GM19239 (cell line): ENCODE results near the gene CFAP100.

Experiments used
- DNase-seq: peaks from one replicate; pipeline ENCODE4 v3.0.0; 2011; ENCODE audit warnings: low spot score; ENCODE audit not compliant: insufficient read length
- FAIRE-seq: peaks from 2 replicates; lab custom pipeline; 2011; peaks lifted over from hg19 to GRCh38; lab: Jason Lieb, UNC

CFAP100 gene

GRCh38 chr3:126454437-126455198, 59.9 kb downstream of the CFAP100 start:
- DNase-seq (no peak), FAIRE-seq (no peak)

- FAIRE-seq: no peak
These were observed 61.5 kb downstream of the CFAP100 start for GRCh38 chr3:126456211-126456610.

GRCh38 chr3:126456766-126457388, 62.2 kb downstream of the CFAP100 start:
- DNase-seq (no peak), FAIRE-seq (no peak)

More at GRCh38 chr3:126456211-126456610, 61.5 kb downstream of the CFAP100 start:
- no peak for DNase-seq

- FAIRE-seq (no peak), DNase-seq (no peak)
These were observed 64.5 kb downstream of the CFAP100 start for GRCh38 chr3:126459111-126459762.

- FAIRE-seq (no peak), DNase-seq (no peak)
These were observed 65.0 kb downstream of the CFAP100 start for GRCh38 chr3:126459763-126460127.

GRCh38 chr3:126460381-126460780, 65.7 kb downstream of the CFAP100 start:
- DNase-seq: no peak
- no peak for FAIRE-seq

GRCh38 chr3:126461450-126462070, 66.9 kb downstream of the CFAP100 start:
- no peak for DNase-seq
- FAIRE-seq: no peak

GRCh38 chr3:126463521-126463920, 68.8 kb downstream of the CFAP100 start:
- FAIRE-seq (no peak), DNase-seq (no peak)

- no peak for DNase-seq
- no peak for FAIRE-seq
These were observed 69.4 kb downstream of the CFAP100 start for GRCh38 chr3:126464093-126464492.

- no peak for FAIRE-seq
These were observed 69.8 kb downstream of the CFAP100 start for GRCh38 chr3:126464494-126464893.

GRCh38 chr3:126464997-126465396, 70.3 kb downstream of the CFAP100 start:
- no peak for FAIRE-seq
- no peak for DNase-seq

More at GRCh38 chr3:126464494-126464893, 69.8 kb downstream of the CFAP100 start:
- DNase-seq: no peak

GRCh38 chr3:126465928-126466544, 71.3 kb downstream of the CFAP100 start:
- no peak for DNase-seq

GRCh38 chr3:126466886-126467610, 72.3 kb downstream of the CFAP100 start:
- DNase-seq (no peak), FAIRE-seq (no peak)

More at GRCh38 chr3:126465928-126466544, 71.3 kb downstream of the CFAP100 start:
- no peak for FAIRE-seq

- no peak for DNase-seq
- no peak for FAIRE-seq
These were observed 72.9 kb downstream of the CFAP100 start for GRCh38 chr3:126467611-126467955.

GRCh38 chr3:126468028-126468891, 73.6 kb downstream of the CFAP100 start:
- DNase-seq: no peak
- FAIRE-seq: no peak

GRCh38 chr3:126469479-126469878, 74.8 kb downstream of the CFAP100 start:
- FAIRE-seq: no peak
- no peak for DNase-seq

GRCh38 chr3:126472277-126473006, 77.7 kb downstream of the CFAP100 start:
- no peak for FAIRE-seq
- DNase-seq: no peak
